ENCODE results near the gene INVS. TPM values are rescaled to one million over a fixed set of nuclear protein-coding genes. Genes with fewer than 3 reads are reported as not detected.

INVS gene
- total and polyA plus RNA-seq, 2 experiments from 2014 or later = 4.1 to 8.7 TPM

DNA sequence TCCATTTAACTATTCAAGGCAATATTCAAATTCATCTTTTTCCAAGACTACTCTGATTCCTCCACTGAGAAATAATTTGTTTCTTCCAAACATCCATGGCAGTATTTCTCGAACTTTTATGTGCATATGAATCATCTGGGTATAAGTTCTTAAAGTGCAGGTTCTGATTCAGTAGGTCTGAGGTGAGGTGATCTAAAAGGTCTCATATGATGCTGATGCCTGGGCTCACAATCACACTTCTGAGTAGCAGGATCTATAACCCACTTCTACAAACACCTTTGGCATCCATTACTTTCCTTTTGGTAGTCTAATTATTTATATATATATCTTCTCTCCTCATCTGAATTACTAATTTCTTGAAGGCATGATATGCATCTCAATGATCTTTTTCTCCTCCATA lies 7.4 kb upstream of the INVS start:
- no peak overlapping the region; the same call in 1 of the 2 replicates for H3K27ac Mint-ChIP-seq

DNA sequence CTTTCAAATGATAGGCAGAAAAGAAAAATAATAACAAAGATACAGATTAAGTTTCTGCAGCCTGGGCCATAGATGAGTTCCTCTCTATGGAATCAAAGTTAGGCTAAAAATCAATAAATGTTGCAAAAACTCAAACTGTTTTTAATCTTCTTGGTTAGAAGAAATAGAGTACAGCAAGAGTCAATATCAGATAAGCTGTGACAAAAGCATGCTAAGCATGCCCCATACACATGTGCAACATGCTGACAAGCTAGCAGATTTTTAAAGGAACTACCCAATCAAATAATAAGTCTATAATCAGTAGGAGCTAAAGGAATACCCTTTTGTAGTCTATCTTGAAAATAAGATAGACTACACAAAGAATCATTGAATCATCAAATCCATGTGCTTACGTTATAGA lies 7.0 kb upstream of the INVS start:
- H3K36me3 ChIP-seq (ENCODE audit: insufficient read depth) = no peaks in the 10 kb centered on the region
- H3K4me2 ChIP-seq = no peak overlapping the region
- H3K9me2 ChIP-seq (ENCODE audit: insufficient read depth) = no peaks in the 10 kb centered on the region
- H3K36me3 Mint-ChIP-seq (ENCODE audit: low read depth) = no peaks in the 10 kb centered on the region
- no peaks in the 10 kb centered on the region for H3K4me1 ChIP-seq (ENCODE audit: insufficient read depth)
- peaks cover 2% of the 10 kb centered on the region for H3K27me3 Mint-ChIP-seq (ENCODE audit: insufficient read depth, low read depth, poor library complexity)
- H4K20me1 ChIP-seq (replicated peaks; ENCODE audit: insufficient read depth) = peaks cover 3% of the 10 kb centered on the region; the same call in 1 of the 2 replicates
- no peak overlapping the region for H2AFZ ChIP-seq
- H3K79me2 ChIP-seq (replicated peaks; ENCODE audit: insufficient read depth) = peaks cover 71% of the 10 kb centered on the region
- ATAC-seq = no peak
- H3K4me3 Mint-ChIP-seq = no peak overlapping the region
- H3K9me3 Mint-ChIP-seq = no peaks in the 10 kb centered on the region
- H3F3A ChIP-seq (replicated peaks; ENCODE audit: low read depth) = no peaks in the 10 kb centered on the region
- no peak overlapping the region for H3K4me3 ChIP-seq
- no peak overlapping the region for H3K27ac ChIP-seq (ENCODE audit: low read depth)
- no peaks in the 10 kb centered on the region for H3K27me3 ChIP-seq (ENCODE audit: insufficient read depth)
- H3K27ac Mint-ChIP-seq = no peak overlapping the region
- H3K4me1 Mint-ChIP-seq = peaks cover 7% of the 10 kb centered on the region
- DNase-seq (ENCODE audit: low spot score) = no peak
- no peak for TF ChIP-seq ZNF331 (CRISPR knock-in tag; IDR thresholded peaks at IDR 0.05; ENCODE audit: low read depth)
- TF ChIP-seq EZH2 (IDR thresholded peaks at IDR 0.05; ENCODE audit: low read depth, unreplicated experiment) = no peak
- TF ChIP-seq, protein P1, sequence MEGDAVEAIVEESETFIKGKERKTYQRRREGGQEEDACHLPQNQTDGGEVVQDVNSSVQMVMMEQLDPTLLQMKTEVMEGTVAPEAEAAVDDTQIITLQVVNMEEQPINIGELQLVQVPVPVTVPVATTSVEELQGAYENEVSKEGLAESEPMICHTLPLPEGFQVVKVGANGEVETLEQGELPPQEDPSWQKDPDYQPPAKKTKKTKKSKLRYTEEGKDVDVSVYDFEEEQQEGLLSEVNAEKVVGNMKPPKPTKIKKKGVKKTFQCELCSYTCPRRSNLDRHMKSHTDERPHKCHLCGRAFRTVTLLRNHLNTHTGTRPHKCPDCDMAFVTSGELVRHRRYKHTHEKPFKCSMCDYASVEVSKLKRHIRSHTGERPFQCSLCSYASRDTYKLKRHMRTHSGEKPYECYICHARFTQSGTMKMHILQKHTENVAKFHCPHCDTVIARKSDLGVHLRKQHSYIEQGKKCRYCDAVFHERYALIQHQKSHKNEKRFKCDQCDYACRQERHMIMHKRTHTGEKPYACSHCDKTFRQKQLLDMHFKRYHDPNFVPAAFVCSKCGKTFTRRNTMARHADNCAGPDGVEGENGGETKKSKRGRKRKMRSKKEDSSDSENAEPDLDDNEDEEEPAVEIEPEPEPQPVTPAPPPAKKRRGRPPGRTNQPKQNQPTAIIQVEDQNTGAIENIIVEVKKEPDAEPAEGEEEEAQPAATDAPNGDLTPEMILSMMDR (conservative IDR thresholded peaks at IDR 0.05; ENCODE audit: low read depth in 2 of 2) = no peak
- TF ChIP-seq ZNF114 (CRISPR knock-in tag; IDR thresholded peaks at IDR 0.05) = no peak
- no peak for TF ChIP-seq JUNB (IDR thresholded peaks at IDR 0.05; ENCODE audit: unreplicated experiment)
- no peak for TF ChIP-seq POLR2AphosphoS5 (IDR thresholded peaks at IDR 0.05; ENCODE audit: low read depth)
- no peak for TF ChIP-seq NANOG (IDR thresholded peaks at IDR 0.05; ENCODE audit: borderline replicate concordance)
- TF ChIP-seq CREB1 (CRISPR knock-in tag; IDR thresholded peaks at IDR 0.05; ENCODE audit: low read depth) = no peak
- TF ChIP-seq, protein P2, sequence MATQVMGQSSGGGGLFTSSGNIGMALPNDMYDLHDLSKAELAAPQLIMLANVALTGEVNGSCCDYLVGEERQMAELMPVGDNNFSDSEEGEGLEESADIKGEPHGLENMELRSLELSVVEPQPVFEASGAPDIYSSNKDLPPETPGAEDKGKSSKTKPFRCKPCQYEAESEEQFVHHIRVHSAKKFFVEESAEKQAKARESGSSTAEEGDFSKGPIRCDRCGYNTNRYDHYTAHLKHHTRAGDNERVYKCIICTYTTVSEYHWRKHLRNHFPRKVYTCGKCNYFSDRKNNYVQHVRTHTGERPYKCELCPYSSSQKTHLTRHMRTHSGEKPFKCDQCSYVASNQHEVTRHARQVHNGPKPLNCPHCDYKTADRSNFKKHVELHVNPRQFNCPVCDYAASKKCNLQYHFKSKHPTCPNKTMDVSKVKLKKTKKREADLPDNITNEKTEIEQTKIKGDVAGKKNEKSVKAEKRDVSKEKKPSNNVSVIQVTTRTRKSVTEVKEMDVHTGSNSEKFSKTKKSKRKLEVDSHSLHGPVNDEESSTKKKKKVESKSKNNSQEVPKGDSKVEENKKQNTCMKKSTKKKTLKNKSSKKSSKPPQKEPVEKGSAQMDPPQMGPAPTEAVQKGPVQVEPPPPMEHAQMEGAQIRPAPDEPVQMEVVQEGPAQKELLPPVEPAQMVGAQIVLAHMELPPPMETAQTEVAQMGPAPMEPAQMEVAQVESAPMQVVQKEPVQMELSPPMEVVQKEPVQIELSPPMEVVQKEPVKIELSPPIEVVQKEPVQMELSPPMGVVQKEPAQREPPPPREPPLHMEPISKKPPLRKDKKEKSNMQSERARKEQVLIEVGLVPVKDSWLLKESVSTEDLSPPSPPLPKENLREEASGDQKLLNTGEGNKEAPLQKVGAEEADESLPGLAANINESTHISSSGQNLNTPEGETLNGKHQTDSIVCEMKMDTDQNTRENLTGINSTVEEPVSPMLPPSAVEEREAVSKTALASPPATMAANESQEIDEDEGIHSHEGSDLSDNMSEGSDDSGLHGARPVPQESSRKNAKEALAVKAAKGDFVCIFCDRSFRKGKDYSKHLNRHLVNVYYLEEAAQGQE (IDR thresholded peaks at IDR 0.05; ENCODE audit: unreplicated experiment) = no peak
- TF ChIP-seq, protein P3, sequence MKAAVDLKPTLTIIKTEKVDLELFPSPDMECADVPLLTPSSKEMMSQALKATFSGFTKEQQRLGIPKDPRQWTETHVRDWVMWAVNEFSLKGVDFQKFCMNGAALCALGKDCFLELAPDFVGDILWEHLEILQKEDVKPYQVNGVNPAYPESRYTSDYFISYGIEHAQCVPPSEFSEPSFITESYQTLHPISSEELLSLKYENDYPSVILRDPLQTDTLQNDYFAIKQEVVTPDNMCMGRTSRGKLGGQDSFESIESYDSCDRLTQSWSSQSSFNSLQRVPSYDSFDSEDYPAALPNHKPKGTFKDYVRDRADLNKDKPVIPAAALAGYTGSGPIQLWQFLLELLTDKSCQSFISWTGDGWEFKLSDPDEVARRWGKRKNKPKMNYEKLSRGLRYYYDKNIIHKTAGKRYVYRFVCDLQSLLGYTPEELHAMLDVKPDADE (IDR thresholded peaks at IDR 0.05) = no peak

More for the DNA sequence above, 7.4 kb upstream of the INVS start:
- Mint-ChIP-seq H3K27me3 (ENCODE audit: insufficient read depth, low read depth, poor library complexity) (peaks cover 2% of the 10 kb centered on the region), H3K4me3 (no peak overlapping the region), H3K4me1 (peaks cover 7% of the 10 kb centered on the region), H3K9me3 (no peaks in the 10 kb centered on the region), H3K36me3 (ENCODE audit: low read depth) (no peaks in the 10 kb centered on the region)
- TF ChIP-seq, protein P2 (IDR thresholded peaks at IDR 0.05; ENCODE audit: unreplicated experiment) = no peak
- H3K36me3 ChIP-seq (ENCODE audit: insufficient read depth) = no peaks in the 10 kb centered on the region
- no peak overlapping the region for H2AFZ ChIP-seq
- no peak overlapping the region for H3K4me2 ChIP-seq
- no peaks in the 10 kb centered on the region for H3K4me1 ChIP-seq (ENCODE audit: insufficient read depth)
- H3K4me3 ChIP-seq = no peak overlapping the region
- no peak for ATAC-seq
- peaks cover 70% of the 10 kb centered on the region for H3K79me2 ChIP-seq (replicated peaks; ENCODE audit: insufficient read depth)
- no peak for DNase-seq (ENCODE audit: low spot score)
- no peaks in the 10 kb centered on the region for H4K20me1 ChIP-seq (replicated peaks; ENCODE audit: insufficient read depth)
- no peaks in the 10 kb centered on the region for H3K9me2 ChIP-seq (ENCODE audit: insufficient read depth)
- H3K27me3 ChIP-seq (ENCODE audit: insufficient read depth) = no peaks in the 10 kb centered on the region
- H3K27ac ChIP-seq (ENCODE audit: low read depth) = no peak overlapping the region
- no peaks in the 10 kb centered on the region for H3F3A ChIP-seq (replicated peaks; ENCODE audit: low read depth)

Data from GM23338 (cell line).